NCI-H2196 treated with DMSO at 0.1 percent for 48 hours (cell line): Measurements from ENCODE around the gene ANAPC1.
"Not testable (repeated sequence)": the region's sequence is repeated elsewhere in the genome, so short reads cannot be mapped to it uniquely, and the experiment has no call there.

Experiments used
- DNase-seq: peaks from one replicate; lab custom pipeline; 2025; ENCODE audit not compliant: unreplicated experiment; lab: John Stamatoyannopoulos, UW

Gene ANAPC1

GRCh38 chr2:111747410-111748115, 136.4 kb downstream of the ANAPC1 start:
- DNase-seq = not testable (repeated sequence)

GRCh38 chr2:111744751-111745150, 139.2 kb downstream of the ANAPC1 start:
- not testable (repeated sequence) for DNase-seq

GRCh38 chr2:111741517-111741916, 142.5 kb downstream of the ANAPC1 start:
- DNase-seq = not testable (repeated sequence)

- DNase-seq = not testable (repeated sequence)
Observed at GRCh38 chr2:111735838-111736721, 147.9 kb downstream of the ANAPC1 start.

DNA sequence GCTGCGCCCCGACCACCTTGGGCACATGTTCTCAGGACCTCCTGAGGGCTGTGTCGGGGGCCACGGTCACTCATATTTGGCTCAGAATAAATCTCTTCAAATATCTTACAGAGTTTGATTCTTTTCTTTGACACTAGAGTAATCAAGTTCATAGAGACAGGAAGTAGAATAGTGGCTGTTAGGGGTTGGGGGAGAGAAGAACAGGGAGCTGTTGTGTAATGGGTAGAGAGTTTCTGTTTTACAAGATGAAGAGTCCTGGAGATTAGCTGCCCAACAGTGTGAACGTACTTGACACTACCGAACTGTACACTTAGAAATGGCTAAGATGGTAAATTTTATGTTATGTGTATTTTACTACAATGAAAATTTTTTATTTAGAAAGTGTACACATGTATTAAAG, 148.6 kb downstream of the ANAPC1 start:
- DNase-seq = not testable (repeated sequence)

DNA sequence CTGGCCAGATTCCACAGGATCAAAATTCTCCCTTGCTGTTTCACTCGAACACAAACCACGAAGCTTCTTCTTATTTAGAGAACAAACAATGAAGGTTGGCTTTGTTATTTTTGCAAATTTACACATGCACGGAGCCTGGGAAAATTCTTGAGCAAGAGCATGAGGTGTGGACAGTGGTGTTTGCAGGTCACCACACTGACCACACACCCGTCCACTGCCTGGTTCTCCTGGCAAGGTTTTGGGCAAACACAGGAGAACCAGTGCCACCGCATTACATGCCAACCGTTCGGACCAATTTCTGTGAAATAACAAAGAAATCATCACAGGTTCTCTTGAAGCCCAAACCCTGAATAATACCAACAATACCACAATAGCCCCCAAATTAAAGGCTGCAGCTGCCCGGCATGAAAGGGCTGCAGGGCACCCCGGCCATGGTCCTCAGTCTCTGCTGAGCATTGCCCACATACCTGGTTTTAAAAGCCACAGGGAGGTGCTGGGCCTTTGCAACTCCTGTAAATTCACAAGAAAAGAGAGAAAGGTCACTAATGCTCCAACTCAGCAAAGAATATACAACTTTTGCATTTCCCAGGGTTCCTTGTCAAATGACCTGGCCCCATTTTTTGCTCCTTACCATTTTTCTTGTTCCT, 154.1 kb downstream of the ANAPC1 start:
- not testable (repeated sequence) for DNase-seq

DNA sequence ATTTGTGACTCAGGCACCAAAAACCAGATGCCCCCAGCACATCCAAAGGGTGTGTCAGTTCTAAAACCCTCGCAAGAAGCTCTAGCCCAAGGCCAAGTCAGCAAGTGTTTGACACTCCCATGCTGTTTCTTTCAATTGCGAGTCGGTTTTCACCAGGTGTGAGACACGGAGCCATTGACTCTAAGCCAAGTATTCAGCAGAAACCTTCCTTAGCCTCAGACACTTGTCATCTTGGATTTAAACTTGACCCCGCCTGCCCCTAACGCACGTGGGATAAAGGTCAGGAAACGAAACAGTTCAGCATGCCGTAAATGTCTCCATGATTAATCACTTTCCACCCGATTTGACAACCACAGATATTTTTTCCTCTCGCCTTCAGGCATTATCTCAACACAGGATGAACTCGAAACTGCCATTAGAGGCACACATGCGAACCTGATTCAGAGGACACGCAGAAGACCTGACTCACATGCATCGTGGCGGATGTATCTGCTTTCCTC, 156.3 kb downstream of the ANAPC1 start:
- DNase-seq = not testable (repeated sequence)

DNA sequence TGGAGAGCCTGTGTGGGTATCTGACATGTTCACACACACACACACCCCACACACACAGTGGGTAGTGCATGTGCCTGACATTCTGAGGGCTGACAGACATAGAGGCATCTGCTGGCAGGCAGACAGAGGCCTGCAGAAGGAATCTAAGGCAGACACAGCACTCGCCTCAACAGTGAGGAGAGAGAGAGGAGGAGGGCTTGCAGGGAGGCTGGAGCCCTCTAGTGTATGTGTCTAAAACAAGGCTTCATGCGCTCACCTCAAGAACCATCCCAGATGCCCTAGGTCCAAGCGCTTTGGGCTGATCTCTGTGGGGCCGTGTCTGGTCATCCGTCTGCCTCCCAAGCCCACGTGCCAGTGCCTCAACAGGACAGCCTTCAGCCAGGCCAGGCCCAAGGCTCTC, 158.3 kb downstream of the ANAPC1 start:
- DNase-seq = not testable (repeated sequence)

GRCh38 chr2:111719610-111720009, 164.4 kb downstream of the ANAPC1 start:
- DNase-seq = not testable (repeated sequence)
